ENCODE data around the gene SYNC. TPM values are rescaled to one million over a fixed set of nuclear protein-coding genes. Genes with fewer than 3 reads are reported as not detected.

SYNC gene
- total and polyA plus RNA-seq, 9 of the 15 experiments (the other 6 are each of a cell fraction or from before 2014, with no cell fraction given), result 0.49 to 1.1 (median 0.87) TPM

- no peak for TF ChIP-seq RERE (CRISPR knock-in tag; IDR thresholded peaks at IDR 0.05; ENCODE audit: borderline replicate concordance)
- no peak for TF ChIP-seq FOXA1 (IDR thresholded peaks at IDR 0.05; ENCODE audit: borderline replicate concordance)
- TF ChIP-seq KDM5B (IDR thresholded peaks at IDR 0.05; ENCODE audit: insufficient replicate concordance, low read depth, low read length), result peak; percentile 95
- no peak for TF ChIP-seq HOMEZ (CRISPR knock-in tag; IDR thresholded peaks at IDR 0.05)
- TF ChIP-seq CHAMP1 (IDR thresholded peaks at IDR 0.05), result peak; percentile 71; the same call in 1 of the 2 replicates
- no peak for TF ChIP-seq SRSF9 (IDR thresholded peaks at IDR 0.05; ENCODE audit: borderline replicate concordance, low read depth, low read length)
- TF ChIP-seq SIN3B (IDR thresholded peaks at IDR 0.05; ENCODE audit: low read depth), result peak; percentile 87
- TF ChIP-seq ZNF395 (CRISPR knock-in tag; IDR thresholded peaks at IDR 0.05), result no peak
- TF ChIP-seq ZKSCAN3 (CRISPR knock-in tag; IDR thresholded peaks at IDR 0.05), result no peak
- TF ChIP-seq ZBTB1 (CRISPR knock-in tag; IDR thresholded peaks at IDR 0.05; ENCODE audit: borderline replicate concordance, low read depth), result no peak
- TF ChIP-seq ZNF707 (CRISPR knock-in tag; conservative IDR thresholded peaks at IDR 0.05), result no peak
- TF ChIP-seq RBBP5 (IDR thresholded peaks at IDR 0.05; ENCODE audit: borderline replicate concordance, insufficient read depth, low read length, poor library complexity, severe bottlenecking), result peak; percentile 44
- peak; percentile 52 for TF ChIP-seq NCOA1 (IDR thresholded peaks at IDR 0.05; ENCODE audit: low read depth)
- no peak for TF ChIP-seq ZNF583 (CRISPR knock-in tag; IDR thresholded peaks at IDR 0.05)
- no peak for TF ChIP-seq ATF4 (CRISPR knock-in tag; IDR thresholded peaks at IDR 0.05)
Measured at GRCh38 chr1:32650248-32650751, 52.3 kb downstream of the SYNC start, which contains the start of gene ZBTB8OS (continued).

All from K562 (cell line).